ENCODE measurements around the gene TRIM31. TPM values are rescaled to one million over a fixed set of nuclear protein-coding genes. Genes with fewer than 3 reads are reported as not detected.

Gene TRIM31
- total RNA-seq, 2 donors from 2014 or later, result not detected

- H3K27ac Mint-ChIP-seq, result no peak overlapping the region
- H3K27me3 Mint-ChIP-seq, result peaks cover 72% of the 10 kb centered on the region
- no peak for ATAC-seq
- no peaks in the 10 kb centered on the region for H3K9me3 ChIP-seq (ENCODE audit: control insufficient read depth, low read length, poor library complexity, severe bottlenecking)
- DNase-seq, result no peak
- peaks cover 3% of the 10 kb centered on the region for H3K36me3 Mint-ChIP-seq (ENCODE audit: low read depth)
- no peak overlapping the region for H3K4me3 Mint-ChIP-seq
- H3K4me1 Mint-ChIP-seq, result peaks cover 9% of the 10 kb centered on the region
These were observed 3.8 kb upstream of the TRIM31 start for GRCh38 chr6:30116724-30117123.

GRCh38 chr6:30113841-30114240 is 951 bp upstream of the TRIM31 start:
- peaks cover 70% of the 10 kb centered on the region for H3K27me3 Mint-ChIP-seq

GRCh38 chr6:30112402-30112994 is 392 bp downstream of the TRIM31 start:
- peaks cover 78% of the 10 kb centered on the region for H3K27me3 Mint-ChIP-seq
- H3K4me1 Mint-ChIP-seq, result peaks cover 11% of the 10 kb centered on the region
- peaks cover 8% of the 10 kb centered on the region for H3K36me3 Mint-ChIP-seq (ENCODE audit: low read depth)
- H3K27ac Mint-ChIP-seq, result no peak overlapping the region
- no peaks in the 10 kb centered on the region for H3K9me3 ChIP-seq (ENCODE audit: control insufficient read depth, low read length, poor library complexity, severe bottlenecking)
- ATAC-seq (no peak), DNase-seq (no peak)
- H3K4me3 Mint-ChIP-seq, result no peak overlapping the region

More at GRCh38 chr6:30113841-30114240, 951 bp upstream of the TRIM31 start:
- DNase-seq (no peak), ATAC-seq (no peak)
- H3K9me3 ChIP-seq (ENCODE audit: control insufficient read depth, low read length, poor library complexity, severe bottlenecking), result no peaks in the 10 kb centered on the region
- Mint-ChIP-seq H3K4me3 (no peak overlapping the region), H3K36me3 (ENCODE audit: low read depth) (peaks cover 3% of the 10 kb centered on the region), H3K27ac (peak overlapping the region; percentile 6), H3K4me1 (peaks cover 9% of the 10 kb centered on the region)

GRCh38 chr6:30111266-30111856 is 1.5 kb downstream of the TRIM31 start:
- Mint-ChIP-seq H3K27ac (no peak overlapping the region), H3K27me3 (peaks cover 80% of the 10 kb centered on the region), H3K4me1 (peaks cover 11% of the 10 kb centered on the region), H3K4me3 (no peak overlapping the region), H3K36me3 (ENCODE audit: low read depth) (peaks cover 9% of the 10 kb centered on the region)
- H3K9me3 ChIP-seq (ENCODE audit: control insufficient read depth, low read length, poor library complexity, severe bottlenecking), result no peaks in the 10 kb centered on the region
- DNase-seq, result no peak
- ATAC-seq, result no peak

- no peak overlapping the region for H3K27ac Mint-ChIP-seq
- DNase-seq (no peak), ATAC-seq (no peak)
- H3K36me3 Mint-ChIP-seq (ENCODE audit: low read depth), result peaks cover 9% of the 10 kb centered on the region
- no peak overlapping the region for H3K4me3 Mint-ChIP-seq
- no peaks in the 10 kb centered on the region for H3K9me3 ChIP-seq (ENCODE audit: control insufficient read depth, low read length, poor library complexity, severe bottlenecking)
- H3K4me1 Mint-ChIP-seq, result peaks cover 31% of the 10 kb centered on the region
- H3K27me3 Mint-ChIP-seq, result peaks cover 55% of the 10 kb centered on the region
These were observed 8.2 kb downstream of the TRIM31 start for GRCh38 chr6:30104661-30105060.

- DNase-seq (no peak), ATAC-seq (no peak)
- Mint-ChIP-seq H3K27me3 (peaks cover 59% of the 10 kb centered on the region), H3K27ac (peak overlapping the region; percentile 92), H3K4me3 (peak overlapping the region; percentile 93), H3K36me3 (ENCODE audit: low read depth) (peaks cover 9% of the 10 kb centered on the region), H3K4me1 (peaks cover 31% of the 10 kb centered on the region)
- no peaks in the 10 kb centered on the region for H3K9me3 ChIP-seq (ENCODE audit: control insufficient read depth, low read length, poor library complexity, severe bottlenecking)
These were observed 9.1 kb downstream of the TRIM31 start for GRCh38 chr6:30103872-30104179.

- H3K4me1 Mint-ChIP-seq, result peaks cover 33% of the 10 kb centered on the region
- peak; percentile 60 to 76 (median 68) for DNase-seq
- H3K27me3 Mint-ChIP-seq, result peaks cover 59% of the 10 kb centered on the region
- peak; percentile 88 for ATAC-seq
- no peaks in the 10 kb centered on the region for H3K9me3 ChIP-seq (ENCODE audit: control insufficient read depth, low read length, poor library complexity, severe bottlenecking)
- H3K4me3 Mint-ChIP-seq, result peak overlapping the region; percentile 93
- H3K27ac Mint-ChIP-seq, result peak overlapping the region; percentile 92
- H3K36me3 Mint-ChIP-seq (ENCODE audit: low read depth), result peaks cover 6% of the 10 kb centered on the region
These were observed 9.7 kb downstream of the TRIM31 start for GRCh38 chr6:30102970-30103871.

GRCh38 chr6:30102414-30102969 is 10.4 kb downstream of the TRIM31 start:
- Mint-ChIP-seq H3K27ac (peak overlapping the region; percentile 92), H3K36me3 (ENCODE audit: low read depth) (peaks cover 4% of the 10 kb centered on the region), H3K27me3 (peaks cover 59% of the 10 kb centered on the region), H3K4me1 (peaks cover 39% of the 10 kb centered on the region), H3K4me3 (peak overlapping the region; percentile 93)
- no peak for DNase-seq
- peak; percentile 48 for ATAC-seq
- no peaks in the 10 kb centered on the region for H3K9me3 ChIP-seq (ENCODE audit: control insufficient read depth, low read length, poor library complexity, severe bottlenecking)

GRCh38 chr6:30101444-30102413 is 11.2 kb downstream of the TRIM31 start:
- Mint-ChIP-seq H3K27me3 (peaks cover 64% of the 10 kb centered on the region), H3K4me1 (peaks cover 43% of the 10 kb centered on the region), H3K4me3 (peak overlapping the region; percentile 93), H3K36me3 (ENCODE audit: low read depth) (peaks cover 4% of the 10 kb centered on the region), H3K27ac (peak overlapping the region; percentile 92)
- H3K9me3 ChIP-seq (ENCODE audit: control insufficient read depth, low read length, poor library complexity, severe bottlenecking), result no peaks in the 10 kb centered on the region
- peak; percentile 23 to 65 (median 63) for DNase-seq
- peak; percentile 36 for ATAC-seq

- H3K36me3 Mint-ChIP-seq (ENCODE audit: low read depth), result peaks cover 4% of the 10 kb centered on the region
- H3K4me1 Mint-ChIP-seq, result peaks cover 43% of the 10 kb centered on the region
- ATAC-seq (no peak), DNase-seq (peak in 1 of 3 donors; percentile 17)
- peak overlapping the region; percentile 92 for H3K27ac Mint-ChIP-seq
- peaks cover 61% of the 10 kb centered on the region for H3K27me3 Mint-ChIP-seq
- H3K4me3 Mint-ChIP-seq, result peak overlapping the region; percentile 93
- no peaks in the 10 kb centered on the region for H3K9me3 ChIP-seq (ENCODE audit: control insufficient read depth, low read length, poor library complexity, severe bottlenecking)
These were observed 12.1 kb downstream of the TRIM31 start for GRCh38 chr6:30100585-30101443.

- Mint-ChIP-seq H3K36me3 (ENCODE audit: low read depth) (peaks cover 5% of the 10 kb centered on the region), H3K4me3 (peak overlapping the region; percentile 76), H3K27ac (no peak overlapping the region), H3K27me3 (peaks cover 67% of the 10 kb centered on the region), H3K4me1 (peaks cover 43% of the 10 kb centered on the region)
- DNase-seq (no peak), ATAC-seq (no peak)
- H3K9me3 ChIP-seq (ENCODE audit: control insufficient read depth, low read length, poor library complexity, severe bottlenecking), result no peaks in the 10 kb centered on the region
These were observed 12.7 kb downstream of the TRIM31 start for GRCh38 chr6:30100154-30100553.

Data from T-helper 17 cell (primary cell).